GM19372 (cell line): Measurements from ENCODE around the gene PSMA7.

Source experiments
- ATAC-seq: cut with Tn5 transposase; IDR thresholded peaks from one replicate; pipeline ENCODE4 v1.9.1; 2021; ENCODE audit warnings: mild to moderate bottlenecking, low read depth, moderate library complexity; ENCODE audit not compliant: unreplicated experiment

PSMA7 gene

GRCh38 chr20:62143081-62143956 is at the start of gene PSMA7, which contains the start of gene SS18L1:
PSMA7 (minus strand) TSS chr20:62143394; CDS start chr20:62143303, 91 bp downstream.
SS18L1 (plus strand) TSS chr20:62143769; CDS start chr20:62143821, 52 bp downstream.
- ATAC-seq: peak; percentile 77

GRCh38 chr20:62192635-62193034 is 49.4 kb upstream of the PSMA7 start:
- ATAC-seq: no peak

GRCh38 chr20:62191781-62192559 is 48.8 kb upstream of the PSMA7 start:
- no peak for ATAC-seq

- no peak for ATAC-seq
These were observed 47.6 kb upstream of the PSMA7 start for GRCh38 chr20:62190639-62191411.

- ATAC-seq: no peak
These were observed 44.0 kb upstream of the PSMA7 start for GRCh38 chr20:62186887-62187866.

GRCh38 chr20:62186096-62186426 is 42.9 kb upstream of the PSMA7 start:
- ATAC-seq: no peak

GRCh38 chr20:62183426-62184142 is 40.4 kb upstream of the PSMA7 start:
- ATAC-seq: no peak

- ATAC-seq: peak; percentile 95
These were observed 39.6 kb upstream of the PSMA7 start, which contains the start of gene MTG2 for GRCh38 chr20:62182469-62183425. MTG2 (plus strand) TSS chr20:62183028; CDS start chr20:62193421, 10,393 bp downstream.

GRCh38 chr20:62181808-62182207 is 38.6 kb upstream of the PSMA7 start:
- ATAC-seq: no peak

- ATAC-seq: no peak
These were observed 35.9 kb upstream of the PSMA7 start for GRCh38 chr20:62179162-62179504.

GRCh38 chr20:62178316-62179161 is 35.3 kb upstream of the PSMA7 start:
- no peak for ATAC-seq

GRCh38 chr20:62177307-62177706 is 34.1 kb upstream of the PSMA7 start:
- ATAC-seq: no peak

GRCh38 chr20:62176866-62177265 is 33.7 kb upstream of the PSMA7 start:
- no peak for ATAC-seq

GRCh38 chr20:62175711-62176110 is 32.5 kb upstream of the PSMA7 start:
- ATAC-seq: no peak

- ATAC-seq: no peak
These were observed 31.9 kb upstream of the PSMA7 start for GRCh38 chr20:62174870-62175624.
